ENCODE measurements around the gene TRIM75.

TRIM75 gene

GRCh38 chr4:165055601-165056000, 1.9 kb downstream of the TRIM75 start:
- TF ChIP-seq TAF1 (IDR thresholded peaks at IDR 0.05; ENCODE audit: low read depth), result no peak
- TF ChIP-seq EP300 (IDR thresholded peaks at IDR 0.05; ENCODE audit: borderline replicate concordance), result no peak
- no peak for TF ChIP-seq FOXM1 (IDR thresholded peaks at IDR 0.05; ENCODE audit: borderline replicate concordance, low read depth)
- TF ChIP-seq YY1 (IDR thresholded peaks at IDR 0.05; ENCODE audit: low read depth), result no peak
- TF ChIP-seq NFIC (IDR thresholded peaks at IDR 0.05), result no peak
- TF ChIP-seq CEBPB (IDR thresholded peaks at IDR 0.05), result no peak

DNA sequence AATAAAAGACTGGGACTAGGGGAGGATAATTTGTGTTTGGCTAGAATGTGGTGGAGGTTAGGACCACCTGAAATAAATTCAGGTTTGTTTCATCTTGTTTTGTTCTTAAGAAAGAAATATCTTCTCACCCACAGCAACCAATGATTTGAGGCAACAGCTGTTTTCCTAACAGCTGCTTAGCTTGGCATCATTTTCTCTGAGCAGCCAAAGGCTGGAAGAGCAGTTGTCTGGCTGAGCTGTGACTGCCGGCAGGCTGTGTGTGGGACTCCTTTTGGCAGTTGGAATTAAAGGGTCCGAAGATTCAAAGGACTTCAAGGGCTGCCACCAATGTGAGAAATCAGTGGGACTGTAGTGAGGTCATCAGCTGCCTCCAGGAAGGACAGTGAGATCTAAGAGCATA, 5.0 kb downstream of the TRIM75 start:
- no peak for TF ChIP-seq TAF1 (IDR thresholded peaks at IDR 0.05; ENCODE audit: low read depth)
- no peak for TF ChIP-seq CREB1 (IDR thresholded peaks at IDR 0.05; ENCODE audit: low read depth)
- TF ChIP-seq FOXM1 (IDR thresholded peaks at IDR 0.05; ENCODE audit: borderline replicate concordance, low read depth), result no peak
- no peak for TF ChIP-seq RAD21 (IDR thresholded peaks at IDR 0.05; ENCODE audit: low read depth)
- TF ChIP-seq TEAD4 (IDR thresholded peaks at IDR 0.05), result no peak
- TF ChIP-seq EGR1 (IDR thresholded peaks at IDR 0.05), result no peak
- TF ChIP-seq NFIC (IDR thresholded peaks at IDR 0.05), result no peak
- TF ChIP-seq EP300 (IDR thresholded peaks at IDR 0.05; ENCODE audit: borderline replicate concordance), result no peak
- no peak for TF ChIP-seq TCF12 (IDR thresholded peaks at IDR 0.05; ENCODE audit: low read depth)
- TF ChIP-seq, protein P1, sequence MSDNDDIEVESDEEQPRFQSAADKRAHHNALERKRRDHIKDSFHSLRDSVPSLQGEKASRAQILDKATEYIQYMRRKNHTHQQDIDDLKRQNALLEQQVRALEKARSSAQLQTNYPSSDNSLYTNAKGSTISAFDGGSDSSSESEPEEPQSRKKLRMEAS (IDR thresholded peaks at IDR 0.05), result no peak
- no peak for TF ChIP-seq USF1 (IDR thresholded peaks at IDR 0.05)
- no peak for TF ChIP-seq CEBPB (IDR thresholded peaks at IDR 0.05)
- no peak for TF ChIP-seq ZBTB7A (IDR thresholded peaks at IDR 0.05; ENCODE audit: low read depth)
- TF ChIP-seq, protein P2, sequence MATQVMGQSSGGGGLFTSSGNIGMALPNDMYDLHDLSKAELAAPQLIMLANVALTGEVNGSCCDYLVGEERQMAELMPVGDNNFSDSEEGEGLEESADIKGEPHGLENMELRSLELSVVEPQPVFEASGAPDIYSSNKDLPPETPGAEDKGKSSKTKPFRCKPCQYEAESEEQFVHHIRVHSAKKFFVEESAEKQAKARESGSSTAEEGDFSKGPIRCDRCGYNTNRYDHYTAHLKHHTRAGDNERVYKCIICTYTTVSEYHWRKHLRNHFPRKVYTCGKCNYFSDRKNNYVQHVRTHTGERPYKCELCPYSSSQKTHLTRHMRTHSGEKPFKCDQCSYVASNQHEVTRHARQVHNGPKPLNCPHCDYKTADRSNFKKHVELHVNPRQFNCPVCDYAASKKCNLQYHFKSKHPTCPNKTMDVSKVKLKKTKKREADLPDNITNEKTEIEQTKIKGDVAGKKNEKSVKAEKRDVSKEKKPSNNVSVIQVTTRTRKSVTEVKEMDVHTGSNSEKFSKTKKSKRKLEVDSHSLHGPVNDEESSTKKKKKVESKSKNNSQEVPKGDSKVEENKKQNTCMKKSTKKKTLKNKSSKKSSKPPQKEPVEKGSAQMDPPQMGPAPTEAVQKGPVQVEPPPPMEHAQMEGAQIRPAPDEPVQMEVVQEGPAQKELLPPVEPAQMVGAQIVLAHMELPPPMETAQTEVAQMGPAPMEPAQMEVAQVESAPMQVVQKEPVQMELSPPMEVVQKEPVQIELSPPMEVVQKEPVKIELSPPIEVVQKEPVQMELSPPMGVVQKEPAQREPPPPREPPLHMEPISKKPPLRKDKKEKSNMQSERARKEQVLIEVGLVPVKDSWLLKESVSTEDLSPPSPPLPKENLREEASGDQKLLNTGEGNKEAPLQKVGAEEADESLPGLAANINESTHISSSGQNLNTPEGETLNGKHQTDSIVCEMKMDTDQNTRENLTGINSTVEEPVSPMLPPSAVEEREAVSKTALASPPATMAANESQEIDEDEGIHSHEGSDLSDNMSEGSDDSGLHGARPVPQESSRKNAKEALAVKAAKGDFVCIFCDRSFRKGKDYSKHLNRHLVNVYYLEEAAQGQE (IDR thresholded peaks at IDR 0.05; ENCODE audit: low read depth), result no peak
- TF ChIP-seq YY1 (IDR thresholded peaks at IDR 0.05; ENCODE audit: low read depth), result no peak

DNA sequence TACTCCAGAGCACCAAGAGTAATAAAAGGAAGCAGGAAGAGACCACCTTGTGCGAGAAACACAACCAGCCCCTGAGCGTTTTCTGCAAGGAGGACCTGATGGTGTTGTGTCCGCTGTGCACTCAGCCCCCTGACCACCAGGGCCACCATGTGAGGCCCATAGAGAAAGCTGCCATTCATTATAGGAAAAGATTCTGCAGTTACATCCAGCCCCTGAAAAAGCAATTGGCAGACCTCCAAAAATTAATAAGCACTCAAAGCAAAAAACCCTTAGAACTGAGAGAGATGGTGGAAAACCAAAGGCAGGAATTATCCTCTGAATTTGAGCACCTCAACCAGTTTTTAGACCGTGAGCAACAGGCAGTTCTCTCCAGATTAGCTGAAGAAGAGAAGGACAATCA, 5.7 kb downstream of the TRIM75 start:
- TF ChIP-seq CEBPB (IDR thresholded peaks at IDR 0.05), result no peak
- TF ChIP-seq, protein P2 (IDR thresholded peaks at IDR 0.05; ENCODE audit: low read depth), result no peak

- TF ChIP-seq ZBTB7A (IDR thresholded peaks at IDR 0.05; ENCODE audit: low read depth), result no peak
- TF ChIP-seq TAF1 (IDR thresholded peaks at IDR 0.05; ENCODE audit: low read depth), result no peak
- no peak for TF ChIP-seq CEBPB (IDR thresholded peaks at IDR 0.05)
- TF ChIP-seq, protein P2 (IDR thresholded peaks at IDR 0.05; ENCODE audit: low read depth), result no peak
- TF ChIP-seq CREB1 (IDR thresholded peaks at IDR 0.05; ENCODE audit: low read depth), result no peak
- TF ChIP-seq EP300 (IDR thresholded peaks at IDR 0.05; ENCODE audit: borderline replicate concordance), result no peak
- no peak for TF ChIP-seq TEAD4 (IDR thresholded peaks at IDR 0.05)
- TF ChIP-seq, protein P1 (IDR thresholded peaks at IDR 0.05), result no peak
- no peak for TF ChIP-seq FOXM1 (IDR thresholded peaks at IDR 0.05; ENCODE audit: borderline replicate concordance, low read depth)
- no peak for TF ChIP-seq RAD21 (IDR thresholded peaks at IDR 0.05; ENCODE audit: low read depth)
- no peak for TF ChIP-seq NFIC (IDR thresholded peaks at IDR 0.05)
- TF ChIP-seq TCF12 (IDR thresholded peaks at IDR 0.05; ENCODE audit: low read depth), result no peak
- TF ChIP-seq YY1 (IDR thresholded peaks at IDR 0.05; ENCODE audit: low read depth), result no peak
- no peak for TF ChIP-seq USF1 (IDR thresholded peaks at IDR 0.05)
- TF ChIP-seq EGR1 (IDR thresholded peaks at IDR 0.05), result no peak
Observed at GRCh38 chr4:165060938-165061337, 7.3 kb downstream of the TRIM75 start.

GRCh38 chr4:165070560-165070959, 16.9 kb downstream of the TRIM75 start:
- TF ChIP-seq NFIC (IDR thresholded peaks at IDR 0.05) (no peak), TEAD4 (IDR thresholded peaks at IDR 0.05) (no peak), FOXM1 (IDR thresholded peaks at IDR 0.05; ENCODE audit: borderline replicate concordance, low read depth) (no peak)
